ENCODE results near the gene BCAT1.
"Not testable (repeated sequence)": the region's sequence is repeated elsewhere in the genome, so short reads cannot be mapped to it uniquely, and the experiment has no call there.

BCAT1 gene

DNA sequence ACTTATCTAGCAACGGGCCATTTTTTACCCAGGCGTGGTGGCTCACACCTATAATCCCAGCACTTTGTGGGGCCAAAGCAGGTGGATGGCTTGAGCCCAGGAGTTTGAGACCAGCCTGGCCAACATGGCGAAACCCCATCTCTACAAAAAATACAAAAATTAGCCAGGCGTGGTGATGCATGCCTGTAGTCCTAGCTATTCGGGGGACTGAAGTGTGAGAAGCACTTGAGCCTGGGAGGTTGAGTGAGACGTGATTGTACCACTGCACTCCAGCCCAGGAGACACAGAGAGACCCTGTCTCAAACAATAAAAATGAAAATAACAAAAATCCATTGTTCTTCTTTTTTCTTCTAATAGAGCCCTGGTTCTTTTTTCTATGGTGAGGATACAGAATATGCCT lies 7.5 kb upstream of the BCAT1 start:
- not testable (repeated sequence) for DNase-seq (ENCODE audit: low spot score)

DNA sequence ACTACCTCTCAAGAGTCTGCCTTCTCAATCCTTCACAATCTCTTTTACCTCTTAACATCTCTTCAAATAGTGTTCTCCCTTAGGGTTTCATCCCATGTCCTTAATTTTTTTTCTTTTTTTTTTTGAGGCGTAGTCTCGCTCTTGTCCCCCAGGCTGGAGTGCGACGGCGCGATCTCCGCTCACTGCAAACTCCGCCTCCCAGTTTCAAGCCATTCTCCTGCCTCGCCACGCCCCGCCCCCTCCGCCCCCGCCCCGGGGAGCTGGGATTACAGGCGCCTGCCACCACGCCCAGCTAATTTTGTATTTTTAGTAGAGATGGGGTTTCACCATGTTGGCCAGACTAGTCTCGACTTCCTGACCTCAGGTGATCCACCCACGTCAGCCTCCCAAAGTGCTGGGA lies 7.0 kb upstream of the BCAT1 start:
- no peak for DNase-seq (ENCODE audit: low spot score)

DNA sequence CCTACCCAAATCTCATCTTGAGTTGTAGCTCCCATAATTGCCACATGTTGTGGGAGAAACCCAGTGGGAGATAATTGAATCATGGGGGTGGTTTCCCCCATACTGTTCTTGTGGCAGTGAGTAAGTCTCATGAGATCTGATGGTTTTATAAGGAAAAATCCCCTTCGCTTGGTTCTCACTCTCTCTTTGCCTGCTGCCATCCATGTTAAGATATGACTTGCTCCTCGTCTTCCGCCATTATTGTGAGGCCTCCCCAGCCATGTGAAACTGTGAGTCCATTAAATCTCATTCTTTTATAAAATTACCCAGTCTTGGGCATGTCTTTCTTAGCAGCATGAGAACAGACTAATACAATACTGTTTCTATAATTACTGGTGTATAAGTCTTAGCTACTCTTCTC lies 6.5 kb upstream of the BCAT1 start:
- no peak for DNase-seq (ENCODE audit: low spot score)

- no peak for DNase-seq (ENCODE audit: low spot score)
These were observed 5.4 kb upstream of the BCAT1 start for GRCh38 chr12:24954261-24954660.

- DNase-seq (ENCODE audit: low spot score): no peak
These were observed 3.5 kb upstream of the BCAT1 start for GRCh38 chr12:24952389-24952788.

DNA sequence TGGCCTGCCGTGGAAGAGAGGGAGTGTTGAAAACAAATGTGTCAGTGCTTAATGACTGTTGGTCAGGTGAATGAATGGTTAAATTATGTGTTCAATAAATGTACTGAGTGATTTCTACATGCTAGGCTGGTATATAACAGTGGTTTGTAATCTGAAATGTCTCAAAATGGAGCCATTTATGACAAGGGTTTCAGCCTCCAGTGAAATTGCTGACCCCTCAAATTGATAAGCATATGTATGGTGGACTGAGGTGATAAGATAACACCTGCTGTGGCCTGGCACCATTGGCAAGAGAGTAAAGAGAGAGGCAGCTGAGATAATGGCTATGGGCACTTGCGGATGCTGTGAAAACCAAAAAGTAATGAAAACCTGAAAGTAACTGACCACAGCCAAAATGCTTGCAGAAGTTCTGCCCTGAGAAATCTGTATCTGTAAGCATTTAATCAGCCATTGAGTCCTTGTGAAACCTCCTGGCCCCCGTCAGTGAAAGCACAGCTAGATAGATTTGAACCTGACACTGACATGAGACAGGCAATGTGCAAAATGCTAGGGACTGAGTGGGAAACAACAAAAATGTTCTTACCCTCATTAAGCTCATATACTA lies 1.4 kb upstream of the BCAT1 start:
- no peak for DNase-seq (ENCODE audit: low spot score)

DNA sequence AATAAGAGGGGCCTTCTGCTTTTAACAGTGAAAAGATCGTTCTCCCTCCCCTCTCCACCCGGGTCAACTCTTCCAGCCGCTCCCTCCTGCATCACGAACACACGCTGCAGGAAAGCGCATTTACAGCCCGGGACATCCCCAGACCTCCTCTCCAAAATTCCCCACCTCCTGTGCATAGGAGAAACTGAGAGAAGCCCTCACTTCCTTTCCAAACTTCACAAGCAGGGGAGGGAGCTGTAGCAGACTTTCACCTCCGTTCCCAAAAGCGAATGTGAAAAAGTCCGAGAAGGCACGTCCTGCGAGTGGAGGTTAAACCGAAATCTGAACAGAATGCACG lies 513 bp downstream of the BCAT1 start:
- no peak for DNase-seq (ENCODE audit: low spot score)

DNA sequence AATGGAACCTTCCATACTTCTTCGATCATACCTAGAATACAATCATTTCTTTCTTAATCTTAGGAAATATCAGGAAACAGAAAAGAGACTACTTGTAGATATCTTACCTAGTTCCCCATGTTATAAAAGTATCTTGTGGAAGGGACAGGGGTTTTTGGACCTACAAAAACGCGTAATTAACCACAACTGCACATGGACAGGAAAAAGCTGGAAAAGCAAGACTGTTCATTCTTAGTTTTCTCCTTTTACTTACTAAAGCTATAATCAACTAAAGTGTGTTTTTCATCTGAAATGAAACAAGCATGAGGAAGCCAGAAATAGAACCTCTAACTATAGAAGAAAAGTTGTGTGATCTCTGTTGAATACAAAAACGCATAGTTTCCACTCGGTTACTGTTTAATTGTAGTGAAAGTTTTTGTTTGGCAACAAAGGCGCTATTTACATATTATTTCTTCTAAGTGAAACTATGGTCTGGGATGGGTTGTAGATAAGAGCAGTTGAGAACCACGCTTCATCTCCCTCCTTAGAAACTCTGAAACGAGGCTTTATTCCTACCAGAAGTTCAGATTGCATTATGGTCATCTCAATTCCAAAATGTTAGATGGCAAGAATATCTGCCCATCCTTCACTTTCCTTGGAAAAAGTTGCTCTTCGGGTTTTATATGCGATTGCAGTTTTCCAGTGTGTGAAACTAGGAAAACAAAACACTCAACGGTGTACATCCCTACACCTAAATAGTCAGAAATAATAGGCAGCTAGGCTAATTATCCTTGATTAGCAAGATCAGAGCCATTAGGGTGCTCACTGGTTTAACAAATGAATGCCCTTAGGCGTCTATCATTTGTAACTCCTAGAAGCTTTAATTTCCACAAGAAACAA lies 1.1 kb downstream of the BCAT1 start:
- DNase-seq (ENCODE audit: low spot score): no peak

GRCh38 chr12:24945845-24946244 lies 3.1 kb downstream of the BCAT1 start:
- DNase-seq (ENCODE audit: low spot score): no peak

DNA sequence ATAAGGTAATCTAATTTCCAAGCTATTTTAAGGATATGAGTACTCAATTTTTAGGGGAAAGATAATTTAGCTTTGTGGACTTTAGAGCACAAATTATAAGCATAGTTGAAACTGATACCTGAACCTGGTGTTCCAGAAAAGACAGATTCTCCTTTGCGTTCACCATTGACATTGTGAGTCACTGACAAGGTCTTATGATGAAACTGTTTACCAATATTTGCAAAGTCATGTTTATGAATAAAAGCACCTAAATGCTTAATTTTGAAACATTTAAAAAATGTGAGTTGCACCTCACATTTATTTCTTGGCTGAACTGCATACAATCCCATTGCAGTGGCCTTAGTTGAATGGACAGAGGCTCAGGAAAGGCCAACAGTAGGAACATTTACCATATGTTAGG lies 3.9 kb downstream of the BCAT1 start:
- DNase-seq (ENCODE audit: low spot score): no peak

DNA sequence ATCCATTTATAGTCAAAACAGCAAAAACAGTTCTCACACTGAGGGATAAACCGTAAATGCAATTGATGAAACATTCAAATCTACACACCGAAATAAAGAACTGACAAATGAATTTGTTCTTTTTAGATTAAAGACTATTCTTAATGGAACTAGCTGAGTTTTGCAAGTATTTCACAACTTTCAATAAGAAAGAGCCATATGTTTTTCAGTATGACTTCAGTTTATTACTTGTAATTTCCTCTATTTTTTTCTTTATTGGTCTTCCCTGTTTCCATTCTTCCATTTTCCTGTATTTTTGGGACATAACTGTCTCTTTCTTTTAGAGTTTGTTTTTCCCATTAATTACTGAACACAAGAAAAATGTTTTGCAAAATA lies 4.3 kb downstream of the BCAT1 start:
- no peak for DNase-seq (ENCODE audit: low spot score)

- DNase-seq (ENCODE audit: low spot score): no peak
These were observed 4.8 kb downstream of the BCAT1 start for GRCh38 chr12:24943947-24944600.

- no peak for DNase-seq (ENCODE audit: low spot score)
These were observed 8.7 kb downstream of the BCAT1 start for GRCh38 chr12:24940157-24940556.

DNA sequence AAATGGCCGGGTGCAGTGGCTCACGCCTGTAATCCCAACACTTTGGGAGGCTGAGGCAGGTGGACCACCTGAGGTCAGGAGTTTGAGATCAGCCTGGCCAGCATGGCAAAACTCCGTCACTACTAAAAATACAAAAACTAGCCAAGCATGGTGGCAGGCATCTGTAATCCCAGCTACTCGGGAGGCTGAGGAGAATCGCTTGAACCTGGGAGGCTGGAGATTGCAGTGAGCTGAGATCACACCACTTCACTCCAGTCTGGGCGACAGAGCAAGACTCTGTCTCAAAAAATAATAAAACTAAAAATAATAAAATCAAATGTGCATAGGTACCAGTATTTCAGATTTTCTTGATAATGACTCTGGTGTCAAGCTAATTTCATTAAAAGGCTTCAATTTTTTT lies 9.3 kb downstream of the BCAT1 start:
- DNase-seq (ENCODE audit: low spot score): not testable (repeated sequence)

DNA sequence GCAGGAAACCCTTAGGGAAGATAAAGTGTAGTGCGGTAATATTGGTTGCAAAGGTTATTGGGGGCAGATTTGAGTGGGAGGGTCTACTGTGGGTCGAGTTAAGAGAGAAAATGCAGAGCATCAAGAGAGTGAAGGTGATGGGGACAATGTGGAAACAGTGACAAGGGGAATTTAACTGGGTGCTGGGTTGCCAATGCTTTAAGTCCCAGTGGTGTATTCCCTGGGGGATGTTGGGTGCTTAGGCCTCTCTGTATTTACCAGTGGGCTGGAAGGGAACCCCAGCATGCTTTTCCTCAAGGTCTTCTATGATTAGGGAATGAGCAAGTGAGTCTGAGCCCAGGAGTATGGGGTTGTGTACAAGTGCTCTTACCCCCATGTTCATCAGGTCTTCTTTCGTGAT lies 10.6 kb downstream of the BCAT1 start:
- DNase-seq (ENCODE audit: low spot score): no peak

DNA sequence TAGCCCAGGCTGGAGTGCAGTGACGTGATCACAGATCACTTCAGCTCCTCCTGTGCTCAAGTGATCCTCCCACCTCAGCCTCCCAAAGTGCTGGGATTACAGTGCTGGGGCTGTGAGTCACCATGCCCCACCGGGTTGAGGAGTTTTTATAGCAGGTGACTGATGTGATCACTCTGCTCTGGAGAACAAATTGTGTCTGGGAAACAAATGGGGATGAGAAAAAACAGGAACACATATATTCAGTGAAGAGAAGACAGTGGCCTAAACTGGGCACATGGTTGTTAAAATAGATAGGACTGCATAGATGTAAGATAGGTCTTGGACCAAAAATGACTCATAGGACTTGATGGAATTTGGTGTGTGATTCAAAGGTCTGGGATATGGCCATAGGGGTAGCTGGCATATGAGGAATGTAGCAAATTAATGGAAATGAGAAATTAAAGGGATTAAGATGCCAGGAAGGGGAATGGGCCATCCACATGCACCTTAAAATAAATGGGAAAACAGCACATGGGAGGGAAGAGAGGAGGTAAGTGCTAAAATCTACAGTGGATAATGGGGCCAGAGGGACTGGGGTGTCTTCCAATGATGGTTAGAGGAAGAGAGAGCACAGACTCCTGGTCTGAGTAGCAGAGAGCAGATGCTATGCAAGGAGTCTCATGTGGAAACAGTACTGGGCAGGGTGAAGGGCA lies 11.2 kb downstream of the BCAT1 start:
- DNase-seq (ENCODE audit: low spot score): no peak

- no peak for DNase-seq (ENCODE audit: low spot score)
These were observed 15.1 kb downstream of the BCAT1 start for GRCh38 chr12:24933694-24934407.

DNA sequence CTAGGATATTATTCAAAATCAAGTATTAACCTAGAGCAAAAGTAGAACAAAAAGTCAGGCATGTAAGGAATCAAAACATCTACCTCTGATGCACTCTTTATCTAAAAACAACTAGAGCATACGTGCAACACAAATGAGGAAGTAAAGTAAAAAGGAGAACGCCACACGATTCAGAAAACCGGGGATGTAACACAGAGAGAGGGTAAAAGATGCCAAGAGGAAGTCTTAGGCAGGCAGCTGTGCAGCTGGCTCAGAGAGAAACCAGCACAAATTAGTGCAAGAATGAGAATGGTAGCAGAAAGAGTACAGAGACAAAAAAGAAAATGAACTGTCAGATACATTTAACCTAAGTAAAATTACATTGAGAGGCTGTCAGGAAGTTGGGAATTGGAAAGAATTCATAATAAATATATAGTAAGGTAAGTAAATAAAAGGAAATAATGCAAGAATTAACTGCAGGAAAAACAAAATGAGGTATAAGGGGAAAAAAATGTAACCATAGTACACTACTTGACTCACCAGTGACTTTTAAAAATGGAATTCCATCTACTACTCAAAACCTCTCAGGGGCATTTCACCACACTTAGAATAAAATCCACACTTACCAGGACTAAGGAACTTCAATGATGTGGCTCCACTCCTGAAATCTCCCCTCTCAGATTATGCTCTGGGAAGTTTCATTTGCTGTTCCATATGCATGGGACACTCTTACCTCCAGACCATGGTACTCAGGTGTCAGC lies 17.1 kb downstream of the BCAT1 start:
- DNase-seq (ENCODE audit: low spot score): no peak

- no peak for DNase-seq (ENCODE audit: low spot score)
These were observed 18.9 kb downstream of the BCAT1 start for GRCh38 chr12:24929953-24930352.

GRCh38 chr12:24928533-24929306 lies 20.2 kb downstream of the BCAT1 start:
- not testable (repeated sequence) for DNase-seq (ENCODE audit: low spot score)

DNA sequence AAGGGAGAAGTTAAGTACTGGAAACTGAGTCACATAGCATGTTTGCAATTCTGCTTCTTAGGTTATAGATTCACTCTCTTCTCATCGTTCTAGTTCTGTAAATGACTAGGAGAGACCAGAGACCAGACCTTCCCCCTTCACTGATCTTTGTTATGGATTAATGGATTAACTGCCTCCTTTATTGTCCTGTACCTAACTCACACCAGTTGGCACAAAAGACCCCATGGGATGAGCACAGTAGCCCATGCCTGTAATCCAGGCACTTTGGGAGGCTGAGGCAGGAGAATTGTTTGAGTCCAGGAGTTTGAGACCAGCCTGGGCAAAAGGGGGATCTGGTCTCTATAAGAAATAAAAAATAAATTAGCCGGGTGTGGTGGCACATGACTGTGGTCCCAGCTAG lies 20.8 kb downstream of the BCAT1 start:
- no peak for DNase-seq (ENCODE audit: low spot score)
